ENCODE measurements around the gene ZFP36L1.
A peak's percentile ranks its signal among the peaks of the same experiment; 100 is the strongest.

DNA sequence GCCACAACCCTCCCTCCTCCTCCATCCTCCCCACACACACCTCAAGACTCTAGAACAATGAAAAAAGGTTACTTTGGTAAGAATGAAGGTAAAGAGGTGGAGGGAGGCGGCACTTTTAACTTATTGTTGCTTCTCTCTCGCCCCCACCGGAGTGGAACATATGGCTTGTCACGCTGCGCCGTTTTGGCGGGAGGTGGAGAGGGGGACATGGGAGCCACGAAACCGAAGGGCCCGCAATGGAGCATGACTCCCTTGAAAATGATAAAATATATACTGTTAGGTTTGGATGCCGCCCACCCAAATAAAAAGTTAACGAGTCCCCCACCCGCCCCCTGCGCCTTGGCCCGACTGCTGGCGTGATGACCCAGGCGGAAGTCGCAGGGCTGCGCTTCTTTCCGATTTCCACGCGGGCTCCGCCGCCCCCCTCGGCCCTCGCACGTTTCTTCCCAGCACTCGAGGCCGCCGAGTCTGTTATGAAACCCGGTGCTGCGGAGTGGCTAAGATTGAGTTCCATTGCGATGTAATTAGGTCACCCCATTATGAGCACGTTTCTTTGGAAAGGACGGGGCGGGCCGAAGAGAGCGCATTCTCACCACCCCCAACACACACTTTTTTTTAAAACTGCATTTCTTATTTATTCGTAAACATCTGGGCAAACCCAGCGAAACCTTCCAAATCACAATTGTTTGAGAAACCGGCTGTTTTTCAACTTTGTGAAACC is 1.4 kb upstream of the ZFP36L1 start:
- TF ChIP-seq POLR2A (IDR thresholded peaks at IDR 0.05) (peak; percentile 87 to 88), EP300 (IDR thresholded peaks at IDR 0.05) (no peak)
- TF ChIP-seq, protein P1, sequence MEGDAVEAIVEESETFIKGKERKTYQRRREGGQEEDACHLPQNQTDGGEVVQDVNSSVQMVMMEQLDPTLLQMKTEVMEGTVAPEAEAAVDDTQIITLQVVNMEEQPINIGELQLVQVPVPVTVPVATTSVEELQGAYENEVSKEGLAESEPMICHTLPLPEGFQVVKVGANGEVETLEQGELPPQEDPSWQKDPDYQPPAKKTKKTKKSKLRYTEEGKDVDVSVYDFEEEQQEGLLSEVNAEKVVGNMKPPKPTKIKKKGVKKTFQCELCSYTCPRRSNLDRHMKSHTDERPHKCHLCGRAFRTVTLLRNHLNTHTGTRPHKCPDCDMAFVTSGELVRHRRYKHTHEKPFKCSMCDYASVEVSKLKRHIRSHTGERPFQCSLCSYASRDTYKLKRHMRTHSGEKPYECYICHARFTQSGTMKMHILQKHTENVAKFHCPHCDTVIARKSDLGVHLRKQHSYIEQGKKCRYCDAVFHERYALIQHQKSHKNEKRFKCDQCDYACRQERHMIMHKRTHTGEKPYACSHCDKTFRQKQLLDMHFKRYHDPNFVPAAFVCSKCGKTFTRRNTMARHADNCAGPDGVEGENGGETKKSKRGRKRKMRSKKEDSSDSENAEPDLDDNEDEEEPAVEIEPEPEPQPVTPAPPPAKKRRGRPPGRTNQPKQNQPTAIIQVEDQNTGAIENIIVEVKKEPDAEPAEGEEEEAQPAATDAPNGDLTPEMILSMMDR (IDR thresholded peaks at IDR 0.05) = no peak
